HEK293 (cell line): Measurements from ENCODE around the gene ZNF43.

Source experiments
- CTCF ChIA-PET: fragments of 350-600 bp; formaldehyde crosslinking; extraction: SDS; loops from one replicate; lab custom pipeline; 2021; ENCODE audit warnings: antibody characterized with exemption; lab: Yijun Ruan, JAX
- POLR2A ChIA-PET: fragments of 300-600 bp; formaldehyde crosslinking; extraction: SDS; loops from one replicate; lab custom pipeline; 2020; ENCODE audit warnings: antibody characterized with exemption, inconsistent platforms; lab: Yijun Ruan, JAX
- H3K27ac ChIP-seq: fragments of 200-500 bp; sonication (Bioruptor generic); 2 replicates; pipeline ENCODE4 v1.5.1; 2014; ENCODE audit warnings: low read depth, low read length, control low read depth, inconsistent platforms; ENCODE audit errors: extremely low read depth
- H3K36me3 ChIP-seq, 2 experiments: fragments of 200-500 bp in 1 of 2; sonication (Bioruptor generic) in 1 of 2; 1 replicate in 1 of 2; 2 replicates in 1 of 2; pipeline ENCODE4 v1.5.1; 2014 to 2017; ENCODE audit warnings: inconsistent platforms in 2 of 2, low read length in 2 of 2; ENCODE audit not compliant: control insufficient read depth in 2 of 2, insufficient read depth in 1 of 2
- H3K4me1 ChIP-seq: fragments of 200-500 bp; sonication (Bioruptor generic); 2 replicates; pipeline ENCODE4 v1.5.1; 2014; ENCODE audit warnings: mild to moderate bottlenecking, low read length, inconsistent platforms; ENCODE audit not compliant: control insufficient read depth, insufficient read depth
- H3K4me3 ChIP-seq: 2 replicates; pipeline ENCODE4 v1.5.1; 2011; ENCODE audit warnings: low read depth, mild to moderate bottlenecking, control low read depth, low read length, moderate library complexity
- H3K9me3 ChIP-seq: fragments of 200-500 bp; sonication (Bioruptor generic); 2 replicates; pipeline ENCODE4 v1.5.1; 2014; ENCODE audit warnings: low read depth, low read length, inconsistent platforms; ENCODE audit not compliant: control insufficient read depth, insufficient read depth
- GLIS2 ChIP-seq: fragments of 450-650 bp; formaldehyde crosslinking; IDR thresholded peaks from 2 replicates; pipeline ENCODE4 v1.5.1; 2016; ENCODE audit warnings: missing biosample characterization, missing genetic modification characterization
- IKZF3 ChIP-seq: fragments of 450-650 bp; IDR thresholded peaks from 2 replicates; pipeline ENCODE4 v1.5.0; 2018; ENCODE audit warnings: missing biosample characterization, mild to moderate bottlenecking, missing genetic modification characterization, moderate library complexity
- KLF1 ChIP-seq: fragments of 450-650 bp; formaldehyde crosslinking; IDR thresholded peaks from 2 replicates; pipeline ENCODE4 v1.5.1; 2016; ENCODE audit warnings: missing biosample characterization, missing genetic modification characterization
- SCRT2 ChIP-seq: fragments of 450-650 bp; formaldehyde crosslinking; IDR thresholded peaks from 2 replicates; pipeline ENCODE4 v1.5.1; 2016; ENCODE audit warnings: missing biosample characterization, missing genetic modification characterization
- ZBTB20 ChIP-seq: fragments of 450-650 bp; formaldehyde crosslinking; IDR thresholded peaks from 2 replicates; pipeline ENCODE4 v1.5.1; 2016; ENCODE audit warnings: missing biosample characterization, missing genetic modification characterization
- ZFP3 ChIP-seq: fragments of 450-650 bp; formaldehyde crosslinking; IDR thresholded peaks from 2 replicates; pipeline ENCODE4 v1.5.1; 2016; ENCODE audit warnings: low read depth, missing biosample characterization, missing genetic modification characterization
- ZNF140 ChIP-seq: fragments of 450-650 bp; formaldehyde crosslinking; IDR thresholded peaks from 2 replicates; pipeline ENCODE4 v1.5.1; 2016; ENCODE audit warnings: missing biosample characterization, missing genetic modification characterization
- ZNF19 ChIP-seq: fragments of 450-650 bp; formaldehyde crosslinking; IDR thresholded peaks from 2 replicates; pipeline ENCODE4; 2016; ENCODE audit warnings: missing biosample characterization, missing genetic modification characterization, low read depth
- ZNF223 ChIP-seq: fragments of 450-650 bp; formaldehyde crosslinking; IDR thresholded peaks from 2 replicates; pipeline ENCODE4 v1.5.1; 2016; ENCODE audit warnings: missing biosample characterization, missing genetic modification characterization
- ZNF24 ChIP-seq: fragments of 450-650 bp; formaldehyde crosslinking; IDR thresholded peaks from 2 replicates; pipeline ENCODE4 v1.5.1; 2016; ENCODE audit warnings: missing biosample characterization, missing genetic modification characterization
- ZNF292 ChIP-seq: fragments of 450-650 bp; formaldehyde crosslinking; IDR thresholded peaks from 2 replicates; pipeline ENCODE4 v1.5.1; 2016; ENCODE audit warnings: low read depth, missing biosample characterization, missing genetic modification characterization, borderline replicate concordance
- ZNF302 ChIP-seq: fragments of 450-650 bp; formaldehyde crosslinking; IDR thresholded peaks from 2 replicates; pipeline ENCODE4 v1.5.1; 2016; ENCODE audit warnings: missing biosample characterization, missing genetic modification characterization, low read depth
- ZNF324 ChIP-seq: fragments of 450-650 bp; formaldehyde crosslinking; IDR thresholded peaks from 2 replicates; pipeline ENCODE4 v1.5.1; 2016; ENCODE audit warnings: missing biosample characterization, missing genetic modification characterization
- ZNF335 ChIP-seq: fragments of 450-650 bp; formaldehyde crosslinking; conservative IDR thresholded peaks from 2 replicates; pipeline ENCODE4 v1.5.1; 2016; ENCODE audit warnings: missing biosample characterization, missing genetic modification characterization
- ZNF341 ChIP-seq: fragments of 450-650 bp; formaldehyde crosslinking; IDR thresholded peaks from 2 replicates; pipeline ENCODE4; 2016; ENCODE audit warnings: low read depth, missing biosample characterization, missing genetic modification characterization
- ZNF416 ChIP-seq: fragments of 450-650 bp; formaldehyde crosslinking; IDR thresholded peaks from 2 replicates; pipeline ENCODE4 v1.5.1; 2016; ENCODE audit warnings: missing biosample characterization, missing genetic modification characterization
- ZNF423 ChIP-seq: fragments of 450-650 bp; formaldehyde crosslinking; IDR thresholded peaks from 2 replicates; pipeline ENCODE4 v1.5.1; 2016; ENCODE audit warnings: missing biosample characterization, missing genetic modification characterization
- ZNF529 ChIP-seq: fragments of 450-650 bp; formaldehyde crosslinking; IDR thresholded peaks from 2 replicates; pipeline ENCODE4 v1.5.1; 2017; ENCODE audit warnings: missing genetic modification characterization, missing biosample characterization; ENCODE audit not compliant: insufficient replicate concordance
- ZNF544 ChIP-seq: fragments of 450-650 bp; formaldehyde crosslinking; IDR thresholded peaks from 2 replicates; pipeline ENCODE4 v1.5.0; 2017; ENCODE audit warnings: missing biosample characterization, missing genetic modification characterization
- ZNF561 ChIP-seq: fragments of 450-650 bp; IDR thresholded peaks from 2 replicates; pipeline ENCODE4 v1.5.1; 2018; ENCODE audit warnings: missing biosample characterization, missing genetic modification characterization, borderline replicate concordance
- ZNF585B ChIP-seq: fragments of 450-650 bp; formaldehyde crosslinking; IDR thresholded peaks from 2 replicates; pipeline ENCODE4 v1.5.1; 2016; ENCODE audit warnings: missing biosample characterization, missing genetic modification characterization
- ZNF664 ChIP-seq: fragments of 450-650 bp; formaldehyde crosslinking; IDR thresholded peaks from 2 replicates; pipeline ENCODE4 v1.5.1; 2016; ENCODE audit warnings: missing biosample characterization, missing genetic modification characterization
- ZNF670 ChIP-seq: fragments of 450-650 bp; formaldehyde crosslinking; IDR thresholded peaks from 2 replicates; pipeline ENCODE4 v1.5.1; 2016; ENCODE audit warnings: missing biosample characterization, missing genetic modification characterization, low read depth
- ZNF747 ChIP-seq: fragments of 450-650 bp; formaldehyde crosslinking; IDR thresholded peaks from 2 replicates; pipeline ENCODE4 v1.5.1; 2016; ENCODE audit warnings: missing biosample characterization, missing genetic modification characterization
- ZNF792 ChIP-seq: fragments of 450-650 bp; formaldehyde crosslinking; IDR thresholded peaks from 2 replicates; pipeline ENCODE4 v1.5.1; 2016; ENCODE audit warnings: missing biosample characterization, missing genetic modification characterization
- ZNF843 ChIP-seq: fragments of 450-650 bp; formaldehyde crosslinking; IDR thresholded peaks from 2 replicates; pipeline ENCODE4 v1.5.1; 2016; ENCODE audit warnings: missing biosample characterization, missing genetic modification characterization
- TF ChIP-seq, protein P1 (sequence below): fragments of 450-650 bp; formaldehyde crosslinking; IDR thresholded peaks from 2 replicates; pipeline ENCODE4 v1.5.1; 2016; ENCODE audit warnings: missing biosample characterization, missing genetic modification characterization
- TF ChIP-seq, protein P2 (sequence below): fragments of 450-650 bp; formaldehyde crosslinking; IDR thresholded peaks from 2 replicates; pipeline ENCODE4 v1.5.1; 2016; ENCODE audit warnings: missing biosample characterization, missing genetic modification characterization
- TF ChIP-seq, protein P3 (sequence below): fragments of 450-650 bp; formaldehyde crosslinking; IDR thresholded peaks from 2 replicates; pipeline ENCODE4 v1.5.1; 2016; ENCODE audit warnings: missing biosample characterization, missing genetic modification characterization
- TF ChIP-seq, protein P4 (sequence below): fragments of 450-650 bp; formaldehyde crosslinking; IDR thresholded peaks from 2 replicates; pipeline ENCODE4 v1.5.1; 2016; ENCODE audit warnings: missing biosample characterization, missing genetic modification characterization
- TF ChIP-seq, protein P5 (sequence below): fragments of 450-650 bp; formaldehyde crosslinking; IDR thresholded peaks from 2 replicates; pipeline ENCODE4 v1.5.1; 2017; ENCODE audit warnings: missing biosample characterization, missing genetic modification characterization

The ZNF43 gene

DNA sequence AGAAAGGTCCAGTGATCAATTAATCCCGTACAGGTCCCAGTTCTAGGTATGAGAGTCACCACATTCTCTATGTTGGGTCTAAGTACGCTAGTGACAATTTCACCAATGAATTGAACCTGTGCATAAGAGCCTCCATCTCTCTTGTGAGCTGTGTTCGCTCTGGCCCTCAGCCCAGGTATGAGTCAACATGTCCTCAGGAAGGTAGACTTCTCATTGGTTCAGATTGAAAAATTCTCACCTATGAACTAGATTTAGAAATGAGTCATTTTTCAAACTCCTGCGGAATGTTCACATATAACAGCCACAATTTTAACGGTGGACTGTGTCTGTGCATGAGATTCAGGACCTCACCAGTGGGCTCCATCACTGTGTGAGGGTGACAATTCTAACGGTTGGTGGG, 12.7 kb upstream of the ZNF43 start:
- Histone ChIP-seq H3K4me1 (no peaks in the 10 kb centered on the region), H3K4me3 (no peak overlapping the region), H3K36me3 (peaks cover 0 to 72% of the 10 kb centered on the region in 2 experiments; a peak in 2 of 3 replicates), H3K27ac (no peak overlapping the region), H3K9me3 (no peaks in the 10 kb centered on the region)
- ChIA-PET CTCF (no interaction called here), POLR2A (no interaction called here)
- TF ChIP-seq ZNF223 (tag by site-specific recombination) (no peak), IKZF3 (tag by site-specific recombination) (no peak), ZNF664 (tag by site-specific recombination) (no peak), ZNF843 (no peak), GLIS2 (tag by site-specific recombination) (no peak), ZNF24 (tag by site-specific recombination) (no peak), ZNF335 (tag by site-specific recombination) (no peak), ZNF324 (no peak), ZNF585B (no peak), ZNF292 (tag by site-specific recombination) (no peak), SCRT2 (tag by site-specific recombination) (no peak), ZNF341 (tag by site-specific recombination) (no peak), ZNF19 (tag by site-specific recombination) (no peak), ZNF302 (tag by site-specific recombination) (no peak), ZNF423 (tag by site-specific recombination) (no peak), ZNF747 (tag by site-specific recombination) (no peak)
- TF ChIP-seq, protein P1, sequence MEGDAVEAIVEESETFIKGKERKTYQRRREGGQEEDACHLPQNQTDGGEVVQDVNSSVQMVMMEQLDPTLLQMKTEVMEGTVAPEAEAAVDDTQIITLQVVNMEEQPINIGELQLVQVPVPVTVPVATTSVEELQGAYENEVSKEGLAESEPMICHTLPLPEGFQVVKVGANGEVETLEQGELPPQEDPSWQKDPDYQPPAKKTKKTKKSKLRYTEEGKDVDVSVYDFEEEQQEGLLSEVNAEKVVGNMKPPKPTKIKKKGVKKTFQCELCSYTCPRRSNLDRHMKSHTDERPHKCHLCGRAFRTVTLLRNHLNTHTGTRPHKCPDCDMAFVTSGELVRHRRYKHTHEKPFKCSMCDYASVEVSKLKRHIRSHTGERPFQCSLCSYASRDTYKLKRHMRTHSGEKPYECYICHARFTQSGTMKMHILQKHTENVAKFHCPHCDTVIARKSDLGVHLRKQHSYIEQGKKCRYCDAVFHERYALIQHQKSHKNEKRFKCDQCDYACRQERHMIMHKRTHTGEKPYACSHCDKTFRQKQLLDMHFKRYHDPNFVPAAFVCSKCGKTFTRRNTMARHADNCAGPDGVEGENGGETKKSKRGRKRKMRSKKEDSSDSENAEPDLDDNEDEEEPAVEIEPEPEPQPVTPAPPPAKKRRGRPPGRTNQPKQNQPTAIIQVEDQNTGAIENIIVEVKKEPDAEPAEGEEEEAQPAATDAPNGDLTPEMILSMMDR (tag by site-specific recombination): no peak
- TF ChIP-seq, protein P2, sequence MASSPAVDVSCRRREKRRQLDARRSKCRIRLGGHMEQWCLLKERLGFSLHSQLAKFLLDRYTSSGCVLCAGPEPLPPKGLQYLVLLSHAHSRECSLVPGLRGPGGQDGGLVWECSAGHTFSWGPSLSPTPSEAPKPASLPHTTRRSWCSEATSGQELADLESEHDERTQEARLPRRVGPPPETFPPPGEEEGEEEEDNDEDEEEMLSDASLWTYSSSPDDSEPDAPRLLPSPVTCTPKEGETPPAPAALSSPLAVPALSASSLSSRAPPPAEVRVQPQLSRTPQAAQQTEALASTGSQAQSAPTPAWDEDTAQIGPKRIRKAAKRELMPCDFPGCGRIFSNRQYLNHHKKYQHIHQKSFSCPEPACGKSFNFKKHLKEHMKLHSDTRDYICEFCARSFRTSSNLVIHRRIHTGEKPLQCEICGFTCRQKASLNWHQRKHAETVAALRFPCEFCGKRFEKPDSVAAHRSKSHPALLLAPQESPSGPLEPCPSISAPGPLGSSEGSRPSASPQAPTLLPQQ: no peak
- TF ChIP-seq, protein P3, sequence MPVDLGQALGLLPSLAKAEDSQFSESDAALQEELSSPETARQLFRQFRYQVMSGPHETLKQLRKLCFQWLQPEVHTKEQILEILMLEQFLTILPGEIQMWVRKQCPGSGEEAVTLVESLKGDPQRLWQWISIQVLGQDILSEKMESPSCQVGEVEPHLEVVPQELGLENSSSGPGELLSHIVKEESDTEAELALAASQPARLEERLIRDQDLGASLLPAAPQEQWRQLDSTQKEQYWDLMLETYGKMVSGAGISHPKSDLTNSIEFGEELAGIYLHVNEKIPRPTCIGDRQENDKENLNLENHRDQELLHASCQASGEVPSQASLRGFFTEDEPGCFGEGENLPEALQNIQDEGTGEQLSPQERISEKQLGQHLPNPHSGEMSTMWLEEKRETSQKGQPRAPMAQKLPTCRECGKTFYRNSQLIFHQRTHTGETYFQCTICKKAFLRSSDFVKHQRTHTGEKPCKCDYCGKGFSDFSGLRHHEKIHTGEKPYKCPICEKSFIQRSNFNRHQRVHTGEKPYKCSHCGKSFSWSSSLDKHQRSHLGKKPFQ (tag by site-specific recombination): no peak
- TF ChIP-seq, all 188 proteins: peak for 0

DNA sequence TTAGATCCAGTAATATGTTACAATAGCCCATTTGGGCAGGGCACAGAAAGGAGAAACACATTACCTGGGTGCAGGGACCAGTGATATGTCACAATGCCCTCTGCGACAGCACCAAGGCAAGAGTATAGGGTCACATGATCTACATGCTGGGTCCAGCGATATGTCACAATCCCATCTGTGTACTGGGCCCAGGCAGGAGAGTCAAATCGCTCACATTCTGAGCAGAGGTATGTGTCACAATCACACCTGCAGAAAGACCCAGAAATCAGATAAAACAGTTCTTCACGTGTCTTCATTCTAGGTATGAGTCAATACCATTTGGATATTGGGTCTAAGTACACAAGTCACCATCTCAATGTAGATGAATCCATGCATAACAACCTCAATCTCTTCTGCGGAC, 7.1 kb upstream of the ZNF43 start:
- TF ChIP-seq ZNF792 (no peak), ZNF561 (tag by site-specific recombination) (no peak), KLF1 (tag by site-specific recombination) (no peak), ZNF670 (tag by site-specific recombination) (no peak), ZNF529 (tag by site-specific recombination) (no peak), ZNF140 (tag by site-specific recombination) (no peak), ZBTB20 (tag by site-specific recombination) (no peak), ZNF544 (tag by site-specific recombination) (no peak), ZFP3 (tag by site-specific recombination) (no peak), ZNF416 (tag by site-specific recombination) (no peak)
- TF ChIP-seq, protein P4, sequence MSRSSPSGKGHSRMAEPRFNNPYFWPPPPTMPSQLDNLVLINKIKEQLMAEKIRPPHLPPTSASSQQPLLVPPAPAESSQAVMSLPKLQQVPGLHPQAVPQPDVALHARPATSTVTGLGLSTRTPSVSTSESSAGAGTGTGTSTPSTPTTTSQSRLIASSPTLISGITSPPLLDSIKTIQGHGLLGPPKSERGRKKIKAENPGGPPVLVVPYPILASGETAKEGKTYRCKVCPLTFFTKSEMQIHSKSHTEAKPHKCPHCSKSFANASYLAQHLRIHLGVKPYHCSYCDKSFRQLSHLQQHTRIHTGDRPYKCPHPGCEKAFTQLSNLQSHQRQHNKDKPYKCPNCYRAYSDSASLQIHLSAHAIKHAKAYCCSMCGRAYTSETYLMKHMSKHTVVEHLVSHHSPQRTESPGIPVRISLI (tag by site-specific recombination): no peak
- TF ChIP-seq, protein P5, sequence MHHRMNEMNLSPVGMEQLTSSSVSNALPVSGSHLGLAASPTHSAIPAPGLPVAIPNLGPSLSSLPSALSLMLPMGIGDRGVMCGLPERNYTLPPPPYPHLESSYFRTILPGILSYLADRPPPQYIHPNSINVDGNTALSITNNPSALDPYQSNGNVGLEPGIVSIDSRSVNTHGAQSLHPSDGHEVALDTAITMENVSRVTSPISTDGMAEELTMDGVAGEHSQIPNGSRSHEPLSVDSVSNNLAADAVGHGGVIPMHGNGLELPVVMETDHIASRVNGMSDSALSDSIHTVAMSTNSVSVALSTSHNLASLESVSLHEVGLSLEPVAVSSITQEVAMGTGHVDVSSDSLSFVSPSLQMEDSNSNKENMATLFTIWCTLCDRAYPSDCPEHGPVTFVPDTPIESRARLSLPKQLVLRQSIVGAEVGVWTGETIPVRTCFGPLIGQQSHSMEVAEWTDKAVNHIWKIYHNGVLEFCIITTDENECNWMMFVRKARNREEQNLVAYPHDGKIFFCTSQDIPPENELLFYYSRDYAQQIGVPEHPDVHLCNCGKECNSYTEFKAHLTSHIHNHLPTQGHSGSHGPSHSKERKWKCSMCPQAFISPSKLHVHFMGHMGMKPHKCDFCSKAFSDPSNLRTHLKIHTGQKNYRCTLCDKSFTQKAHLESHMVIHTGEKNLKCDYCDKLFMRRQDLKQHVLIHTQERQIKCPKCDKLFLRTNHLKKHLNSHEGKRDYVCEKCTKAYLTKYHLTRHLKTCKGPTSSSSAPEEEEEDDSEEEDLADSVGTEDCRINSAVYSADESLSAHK (tag by site-specific recombination): no peak
- H3K36me3 ChIP-seq: peaks cover 0 to 99% of the 10 kb centered on the region in 2 experiments; a peak in 2 of 3 replicates
- POLR2A ChIA-PET: no interaction called here

More for the DNA sequence above, 7.1 kb upstream of the ZNF43 start:
- Histone ChIP-seq H3K27ac (no peak overlapping the region), H3K4me1 (no peaks in the 10 kb centered on the region), H3K9me3 (no peaks in the 10 kb centered on the region), H3K4me3 (no peak overlapping the region)
- CTCF ChIA-PET: no interaction called here
